ENCODE results near the gene ZNF160. TPM values are rescaled to one million over a fixed set of nuclear protein-coding genes. Genes with fewer than 3 reads are reported as not detected.

Gene ZNF160
- total and polyA plus RNA-seq, 2 of the 8 experiments (the other 6 are each of a cell fraction or from before 2014, with no cell fraction given) = 15.8 to 31.2 TPM

- TF ChIP-seq CTCF (IDR thresholded peaks at IDR 0.05; ENCODE audit: control extremely low read depth in 1 of 3, insufficient read depth in 1 of 3, low read depth in 1 of 3, low read length in 3 of 3) = no peak
- TF ChIP-seq PHF8 (conservative IDR thresholded peaks at IDR 0.05; ENCODE audit: low read depth, low read length) = no peak; the same call in 1 of the 2 replicates
- TF ChIP-seq MAFK (IDR thresholded peaks at IDR 0.05; ENCODE audit: low read depth, low read length) = no peak
- TF ChIP-seq SIX5 (IDR thresholded peaks at IDR 0.05; ENCODE audit: low read depth, low read length) = no peak
- no peak for TF ChIP-seq ASH2L (IDR thresholded peaks at IDR 0.05; ENCODE audit: low read length)
- peak; percentile 46; the same call in 1 of the 2 replicates for TF ChIP-seq POLR2AphosphoS5 (IDR thresholded peaks at IDR 0.05; ENCODE audit: low read depth, low read length)
- no peak for TF ChIP-seq KDM5A (IDR thresholded peaks at IDR 0.05; ENCODE audit: low read length)
- no peak for TF ChIP-seq TEAD4 (IDR thresholded peaks at IDR 0.05; ENCODE audit: low read depth, low read length)
- TF ChIP-seq MAX (IDR thresholded peaks at IDR 0.05) = peak; percentile 80
- TF ChIP-seq KDM4A (IDR thresholded peaks at IDR 0.05; ENCODE audit: low read depth, low read length, severe bottlenecking) = peak; percentile 96
- TF ChIP-seq EZH2 (IDR thresholded peaks at IDR 0.05; ENCODE audit: low read depth, low read length, severe bottlenecking) = no peak
- TF ChIP-seq BACH1 (IDR thresholded peaks at IDR 0.05; ENCODE audit: low read length) = no peak
- no peak for TF ChIP-seq RAD21 (IDR thresholded peaks at IDR 0.05 in 1 of 2, conservative IDR thresholded peaks at IDR 0.05 in 1 of 2; ENCODE audit: low read depth in 2 of 2, low read length in 2 of 2)
- peak; percentile 47; the same call in 1 of the 2 replicates for TF ChIP-seq RBBP5 (IDR thresholded peaks at IDR 0.05; ENCODE audit: borderline replicate concordance, low read depth, low read length)
- peak; percentile 77 for TF ChIP-seq E2F6 (IDR thresholded peaks at IDR 0.05)
- TF ChIP-seq CBX5 (IDR thresholded peaks at IDR 0.05; ENCODE audit: low read depth, low read length) = no peak
- no peak for TF ChIP-seq CEBPB (IDR thresholded peaks at IDR 0.05; ENCODE audit: low read depth, low read length)
- no peak; a peak in 1 of 4 replicates for TF ChIP-seq SIN3A (conservative IDR thresholded peaks at IDR 0.05 in 1 of 2, IDR thresholded peaks at IDR 0.05 in 1 of 2; ENCODE audit: low read depth in 1 of 2, low read length in 2 of 2)
These were observed 29.1 kb upstream of the ZNF160 start, which contains the start of gene ZNF415 (continued) for GRCh38 chr19:53132141-53132991.

Data from H1 (cell line).